ENCODE measurements around the gene BICC1.

The BICC1 gene

GRCh38 chr10:58712982-58713381 is 200.3 kb downstream of the BICC1 start:
- no peak for DNase-seq

GRCh38 chr10:58714409-58714808 is 201.7 kb downstream of the BICC1 start:
- DNase-seq, result no peak

GRCh38 chr10:58715061-58715460 is 202.4 kb downstream of the BICC1 start:
- DNase-seq, result no peak

GRCh38 chr10:58718596-58718995 is 205.9 kb downstream of the BICC1 start:
- no peak for DNase-seq

- DNase-seq, result no peak
Measured at GRCh38 chr10:58721601-58722281, 209.1 kb downstream of the BICC1 start.

- no peak for DNase-seq
Measured at GRCh38 chr10:58723186-58723585, 210.5 kb downstream of the BICC1 start.

- DNase-seq, result no peak
Measured at GRCh38 chr10:58723966-58724365, 211.3 kb downstream of the BICC1 start.

GRCh38 chr10:58724781-58725180 is 212.1 kb downstream of the BICC1 start:
- no peak for DNase-seq

- DNase-seq, result no peak
Measured at GRCh38 chr10:58725901-58726300, 213.2 kb downstream of the BICC1 start.

GRCh38 chr10:58727633-58728032 is 215.0 kb downstream of the BICC1 start:
- no peak for DNase-seq

GRCh38 chr10:58731276-58731675 is 218.6 kb downstream of the BICC1 start:
- DNase-seq, result no peak

- DNase-seq, result no peak
Measured at GRCh38 chr10:58733436-58733835, 220.8 kb downstream of the BICC1 start.

- DNase-seq, result no peak
Measured at GRCh38 chr10:58734116-58734515, 221.4 kb downstream of the BICC1 start.

GRCh38 chr10:58734664-58735063 is 222.0 kb downstream of the BICC1 start:
- no peak for DNase-seq

GRCh38 chr10:58735087-58735486 is 222.4 kb downstream of the BICC1 start:
- DNase-seq, result no peak

GRCh38 chr10:58740620-58741369 is 228.1 kb downstream of the BICC1 start:
- DNase-seq, result no peak

- DNase-seq, result no peak
Measured at GRCh38 chr10:58741673-58742072, 229.0 kb downstream of the BICC1 start.

- DNase-seq, result no peak
Measured at GRCh38 chr10:58742141-58742540, 229.5 kb downstream of the BICC1 start.

GRCh38 chr10:58743466-58744115 is 230.9 kb downstream of the BICC1 start:
- DNase-seq, result no peak

GRCh38 chr10:58746474-58747185 is 234.0 kb downstream of the BICC1 start:
- no peak for DNase-seq

- DNase-seq, result no peak
Measured at GRCh38 chr10:58747687-58748086, 235.0 kb downstream of the BICC1 start.

GRCh38 chr10:58752665-58753064 is 240.0 kb downstream of the BICC1 start:
- DNase-seq, result no peak

GRCh38 chr10:58753425-58753824 is 240.8 kb downstream of the BICC1 start:
- DNase-seq, result no peak

Data from effector CD8-positive, alpha-beta T cell (primary cell).